IPS-18c (cell line): ENCODE data around the gene ZBTB48.
"Not testable (repeated sequence)": the region's sequence is repeated elsewhere in the genome, so short reads cannot be mapped to it uniquely, and the experiment has no call there.

Experiments
- H3K4me3 ChIP-seq: 2 replicates; pipeline ENCODE4 v1.7.0; 2013; ENCODE audit warnings: low read depth, mild to moderate bottlenecking, low read length, moderate library complexity; ENCODE audit not compliant: insufficient read depth
- H3K9me3 ChIP-seq: one replicate; pipeline ENCODE4 v1.6.1; 2013; ENCODE audit warnings: mild to moderate bottlenecking, low read length, moderate library complexity; ENCODE audit not compliant: control insufficient read depth, insufficient read depth

Gene ZBTB48

GRCh38 chr1:6622396-6623152 lies 42.8 kb downstream of the ZBTB48 start:
- no peak overlapping the region for H3K4me3 ChIP-seq
- no peaks in the 10 kb centered on the region for H3K9me3 ChIP-seq

- Histone ChIP-seq H3K4me3 (no peak overlapping the region), H3K9me3 (no peaks in the 10 kb centered on the region)
Measured at GRCh38 chr1:6623269-6623965, 43.6 kb downstream of the ZBTB48 start.

GRCh38 chr1:6624710-6625583 lies 45.2 kb downstream of the ZBTB48 start, which contains the start of gene THAP3:
THAP3 (plus strand) TSS chr1:6624868; CDS start chr1:6625219, 351 bp downstream.
- H3K4me3 ChIP-seq: peak within 1 kb of the TSS; percentile 82

GRCh38 chr1:6625584-6626149 lies 45.9 kb downstream of the ZBTB48 start:
- Histone ChIP-seq H3K9me3 (no peaks in the 10 kb centered on the region), H3K4me3 (peak overlapping the region; percentile 82)

More at GRCh38 chr1:6624710-6625583, 45.2 kb downstream of the ZBTB48 start, which contains the start of gene THAP3:
- H3K9me3 ChIP-seq: no peaks in the 10 kb centered on the region

GRCh38 chr1:6627031-6627430 lies 47.2 kb downstream of the ZBTB48 start:
- Histone ChIP-seq H3K4me3 (peak overlapping the region; percentile 1; the same call in 1 of the 2 replicates), H3K9me3 (no peaks in the 10 kb centered on the region)

GRCh38 chr1:6627841-6628545 lies 48.2 kb downstream of the ZBTB48 start:
- Histone ChIP-seq H3K9me3 (no peaks in the 10 kb centered on the region), H3K4me3 (no peak overlapping the region)

GRCh38 chr1:6628971-6629479 lies 49.2 kb downstream of the ZBTB48 start:
- no peaks in the 10 kb centered on the region for H3K9me3 ChIP-seq

GRCh38 chr1:6630027-6630426 lies 50.2 kb downstream of the ZBTB48 start:
- Histone ChIP-seq H3K4me3 (no peak overlapping the region), H3K9me3 (no peaks in the 10 kb centered on the region)

More at GRCh38 chr1:6628971-6629479, 49.2 kb downstream of the ZBTB48 start:
- no peak overlapping the region for H3K4me3 ChIP-seq

GRCh38 chr1:6631058-6631457 lies 51.3 kb downstream of the ZBTB48 start:
- Histone ChIP-seq H3K4me3 (no peak overlapping the region), H3K9me3 (no peaks in the 10 kb centered on the region)

GRCh38 chr1:6632588-6633514 lies 53.1 kb downstream of the ZBTB48 start:
- H3K4me3 ChIP-seq: no peak overlapping the region
- H3K9me3 ChIP-seq: no peaks in the 10 kb centered on the region

GRCh38 chr1:6634371-6635052 lies 54.7 kb downstream of the ZBTB48 start:
- no peak overlapping the region for H3K4me3 ChIP-seq

GRCh38 chr1:6635161-6635909 lies 55.5 kb downstream of the ZBTB48 start:
- peaks cover 2% of the 10 kb centered on the region for H3K9me3 ChIP-seq
- no peak overlapping the region for H3K4me3 ChIP-seq

More at GRCh38 chr1:6634371-6635052, 54.7 kb downstream of the ZBTB48 start:
- H3K9me3 ChIP-seq: no peaks in the 10 kb centered on the region

GRCh38 chr1:6635910-6636760 lies 56.3 kb downstream of the ZBTB48 start:
- Histone ChIP-seq H3K9me3 (peaks cover 2% of the 10 kb centered on the region), H3K4me3 (no peak overlapping the region)

GRCh38 chr1:6636778-6637177 lies 57.0 kb downstream of the ZBTB48 start:
- not testable (repeated sequence) for H3K4me3 ChIP-seq, H3K9me3 ChIP-seq
